GM11168 (cell line): ENCODE results near the gene PDPN.

Experiments
- in situ Hi-C: fragments of 300-500 bp; cut with MboI; formaldehyde crosslinking; loops from one replicate; pipeline ENCODE4 v1.12.0; 2022; ENCODE audit warnings: low sequenced_read_pairs; ENCODE audit not compliant: unreplicated experiment

Gene PDPN

DNA sequence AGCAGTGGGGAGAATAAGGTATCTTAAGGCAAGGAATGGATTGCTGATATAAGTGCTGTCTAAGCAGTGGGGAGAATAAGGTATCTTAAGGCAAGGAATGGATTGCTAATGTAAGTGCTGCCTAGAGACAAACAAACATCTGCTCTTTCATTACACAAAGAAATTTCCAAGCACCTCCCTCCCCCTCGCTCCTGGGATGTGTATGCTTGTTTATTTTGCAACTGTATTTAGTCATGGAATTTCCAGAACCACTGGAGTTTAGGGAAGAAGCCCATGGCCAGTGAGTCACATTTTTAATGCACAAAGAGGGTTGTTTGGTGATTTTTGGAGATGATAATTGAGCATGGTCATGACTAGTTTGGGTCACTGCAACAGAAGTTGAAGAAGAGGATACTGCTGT is 21.5 kb downstream of the PDPN start:
- in situ Hi-C loops: no loop called here

DNA sequence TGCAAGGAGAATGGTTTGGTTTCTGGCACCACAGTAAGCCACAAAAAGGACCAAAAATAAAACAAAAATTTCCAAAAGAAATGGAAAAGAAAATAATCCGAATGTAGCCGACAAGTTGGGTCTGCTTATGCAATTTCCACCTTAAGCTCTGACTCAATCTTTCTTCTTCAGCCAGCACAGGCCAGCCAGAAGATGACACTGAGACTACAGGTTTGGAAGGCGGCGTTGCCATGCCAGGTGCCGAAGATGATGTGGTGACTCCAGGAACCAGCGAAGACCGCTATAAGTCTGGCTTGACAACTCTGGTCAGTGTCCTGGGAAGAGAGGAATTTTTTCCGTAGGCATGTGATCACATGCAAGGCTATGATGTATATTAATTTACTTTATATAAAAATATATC is 23.4 kb downstream of the PDPN start:
- in situ Hi-C loops: no loop called here

DNA sequence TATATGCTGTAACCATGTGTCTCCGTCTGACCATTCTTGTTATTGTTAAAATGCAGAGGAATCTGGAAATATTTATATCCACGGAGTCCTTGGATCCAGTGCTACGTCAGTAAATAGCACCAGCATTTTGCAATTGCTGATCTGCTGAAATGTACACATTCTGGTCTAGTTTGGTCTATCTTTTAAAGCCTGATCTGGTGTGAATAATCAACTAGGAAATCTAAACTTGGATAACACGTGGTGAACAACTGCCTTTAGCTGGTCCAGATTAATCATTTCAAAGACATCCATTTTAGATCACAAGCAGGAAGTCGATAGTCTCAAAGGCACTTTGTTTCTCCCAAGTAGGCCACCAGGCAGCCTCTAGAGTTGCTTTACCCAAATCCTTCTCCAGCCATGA is 32.6 kb downstream of the PDPN start:
- in situ Hi-C loops: no loop called here

DNA sequence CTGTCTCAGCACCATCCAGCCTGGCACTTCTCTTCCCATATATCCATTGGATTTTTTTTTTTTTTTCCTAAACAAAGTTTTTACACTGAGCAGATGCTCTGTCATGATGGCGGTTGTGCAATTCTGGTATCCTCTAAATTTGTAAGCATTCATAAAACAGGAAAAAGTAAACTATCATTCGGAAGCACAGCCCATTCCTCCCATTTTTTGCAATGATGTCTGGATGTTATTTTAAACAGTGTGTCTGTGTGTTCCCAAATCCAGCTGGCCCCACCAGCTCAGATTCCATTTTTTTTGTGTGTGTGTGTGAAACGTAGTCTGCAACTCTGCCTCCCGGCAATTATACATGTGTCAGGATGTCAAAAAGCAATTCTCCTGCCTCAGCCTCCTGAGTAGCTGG is 33.5 kb downstream of the PDPN start:
- in situ Hi-C loops: no loop called here

DNA sequence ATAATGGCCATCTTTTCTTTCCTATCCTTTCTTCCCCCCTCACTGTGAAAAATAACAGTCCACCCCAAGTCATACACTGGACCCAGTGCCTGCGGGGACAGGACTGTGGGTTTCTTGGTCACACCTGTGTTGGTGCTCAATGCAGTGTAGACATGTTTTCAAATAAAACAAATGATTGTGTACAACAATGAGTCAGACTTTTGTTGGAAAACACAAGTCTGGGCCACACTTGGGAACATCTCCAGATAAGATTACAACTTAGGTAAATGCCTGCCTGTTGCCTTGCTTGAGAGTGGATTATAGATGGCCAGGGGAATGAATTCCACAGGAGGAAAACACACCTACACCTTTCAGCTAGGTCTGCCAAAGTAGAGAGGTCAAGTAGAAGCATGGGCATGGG is 34.1 kb downstream of the PDPN start:
- in situ Hi-C loops: no loop called here

DNA sequence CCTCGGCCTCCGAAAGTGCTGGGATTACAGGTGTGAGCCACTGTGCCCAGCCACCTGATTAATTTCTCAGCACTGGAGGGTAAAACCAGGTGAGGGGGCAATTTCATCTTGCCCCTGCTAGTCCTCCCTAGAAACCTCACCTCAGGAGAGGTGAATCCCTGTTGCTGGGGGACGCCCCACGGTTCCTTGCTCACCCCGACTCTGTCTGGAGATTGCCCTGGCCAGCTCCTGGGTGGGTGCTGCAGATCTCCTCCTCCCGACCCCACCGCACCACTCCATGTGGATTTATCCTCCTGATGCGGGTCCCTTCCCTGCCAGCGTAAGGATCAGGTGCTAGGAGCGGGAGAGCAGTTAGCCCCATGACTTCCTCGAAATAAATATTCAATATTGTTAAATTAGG is 34.9 kb downstream of the PDPN start:
- in situ Hi-C loops: no loop called here

DNA sequence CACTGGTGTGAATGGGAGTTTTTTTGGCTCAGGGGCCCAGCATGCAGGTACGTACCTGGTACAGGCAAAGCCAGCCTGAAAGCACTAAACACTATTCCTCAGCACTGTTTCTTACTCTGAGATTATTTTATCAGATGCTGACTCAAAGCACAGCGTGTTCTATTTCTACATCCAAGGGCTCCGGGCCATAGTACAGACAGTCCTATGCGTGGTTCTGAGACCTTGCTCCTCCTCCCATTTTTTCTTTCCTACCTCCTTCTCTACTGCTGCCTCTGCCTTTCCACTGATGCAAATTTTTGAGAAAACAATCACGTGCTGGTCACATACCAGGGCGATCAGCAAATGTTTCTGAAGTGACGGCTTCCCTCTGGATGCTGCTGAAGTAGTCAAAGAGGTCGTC is 36.3 kb downstream of the PDPN start:
- in situ Hi-C loops: no loop called here

DNA sequence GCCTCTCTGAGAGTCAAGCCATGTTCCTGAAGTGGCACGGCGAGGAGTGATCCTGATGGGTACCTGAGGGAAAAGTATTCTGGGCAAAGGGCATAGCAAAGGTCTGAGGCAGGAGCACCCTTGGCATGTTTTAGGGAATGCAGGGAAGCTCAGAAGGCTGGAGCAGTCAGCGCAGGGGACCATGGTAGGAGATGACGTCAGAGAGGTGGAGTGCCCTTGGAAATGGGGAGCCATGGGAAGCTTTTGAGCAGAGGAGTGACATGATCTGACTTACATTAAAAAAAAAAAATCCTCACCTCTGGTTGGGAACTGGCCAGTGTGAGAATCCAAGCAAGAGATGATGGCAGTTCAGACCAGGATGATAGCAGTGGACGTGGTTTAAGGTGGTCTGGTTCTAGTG is 37.2 kb downstream of the PDPN start:
- in situ Hi-C loops: no loop called here

DNA sequence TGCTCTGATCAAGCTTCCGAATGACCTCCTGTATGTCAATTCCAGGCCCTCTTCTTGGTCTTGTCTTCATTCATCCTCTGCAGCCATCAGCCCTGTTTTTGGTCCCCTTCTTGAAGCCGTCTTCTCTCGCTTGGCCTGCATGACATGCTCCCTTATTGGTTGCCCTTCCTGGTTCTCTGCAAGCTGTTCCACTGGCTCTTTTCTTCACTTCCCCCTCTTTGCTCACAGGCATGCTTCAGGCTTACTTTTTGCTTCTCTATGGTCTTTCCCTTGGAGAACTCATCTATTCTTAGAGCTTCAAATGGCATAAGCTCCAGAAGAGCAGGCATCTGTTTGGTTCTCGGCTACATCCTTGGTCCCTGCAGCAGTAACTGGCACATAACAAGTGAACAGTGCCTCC is 38.8 kb downstream of the PDPN start:
- in situ Hi-C loops: no loop called here

DNA sequence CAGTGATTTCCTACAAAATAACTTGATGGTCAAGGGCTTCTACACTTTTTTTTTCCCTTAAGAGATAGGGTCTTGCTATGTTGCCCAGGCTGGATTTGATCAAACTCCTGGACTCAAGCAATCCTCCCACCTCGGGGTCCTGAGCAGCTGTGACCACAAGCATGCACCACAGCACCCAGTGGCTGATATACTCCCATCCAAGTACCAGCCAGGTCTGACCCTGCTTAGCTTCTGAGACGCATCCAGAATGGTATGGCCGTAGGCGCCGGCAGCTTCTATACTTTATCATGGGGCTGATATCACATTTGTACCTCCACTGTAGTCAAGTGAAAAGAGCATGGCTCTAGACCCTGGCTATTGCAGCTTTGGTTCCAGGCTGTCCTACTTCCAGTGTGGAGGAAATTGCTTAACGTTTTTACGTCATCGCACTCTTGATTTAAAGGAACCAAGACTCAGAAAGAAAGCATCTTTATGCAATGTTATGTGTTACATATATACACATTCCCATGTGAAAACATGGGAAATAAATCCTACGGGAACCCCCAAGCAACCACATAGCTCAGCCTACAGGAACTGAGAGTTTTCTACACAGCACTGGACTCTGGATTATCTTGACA is 39.5 kb downstream of the PDPN start:
- in situ Hi-C loops: no loop called here

DNA sequence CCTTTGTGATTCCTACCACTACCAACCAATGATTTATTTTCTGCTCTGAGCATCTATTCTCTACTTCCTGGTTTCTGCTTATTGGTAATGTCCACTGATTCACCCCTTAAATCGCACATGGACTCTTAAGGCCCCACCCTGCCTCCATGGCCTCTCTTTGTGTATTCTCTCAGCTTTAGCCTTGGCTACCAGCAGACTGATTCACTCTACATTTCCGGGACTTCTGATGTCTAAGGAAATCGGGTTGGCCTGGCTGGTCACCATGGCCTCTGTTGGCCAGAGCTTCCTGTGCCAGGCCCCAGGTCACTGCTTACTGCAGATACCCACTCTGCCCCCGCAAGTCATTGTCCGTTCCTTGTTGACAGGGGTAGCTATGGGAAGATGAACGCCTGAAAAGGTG is 40.9 kb downstream of the PDPN start:
- in situ Hi-C loops: no loop called here

DNA sequence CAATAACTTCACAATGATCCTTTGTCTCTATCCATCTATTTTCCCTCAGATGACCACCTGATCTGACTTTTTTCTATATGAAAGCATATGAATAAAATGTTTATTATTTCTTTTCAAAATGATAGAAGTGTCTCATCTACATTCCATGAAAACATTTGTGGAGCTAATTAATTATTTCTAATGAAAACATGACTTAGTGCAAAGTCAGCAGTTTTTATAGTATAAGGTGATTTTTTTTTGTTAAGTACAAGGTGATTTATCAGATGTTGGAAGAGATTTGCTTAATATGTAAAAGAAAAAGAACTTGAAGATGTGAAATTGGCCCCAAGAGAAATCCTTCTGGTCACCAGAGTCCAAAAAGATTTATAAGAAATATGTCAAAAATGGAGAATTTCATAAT is 43.5 kb downstream of the PDPN start:
- in situ Hi-C loops: no loop called here

DNA sequence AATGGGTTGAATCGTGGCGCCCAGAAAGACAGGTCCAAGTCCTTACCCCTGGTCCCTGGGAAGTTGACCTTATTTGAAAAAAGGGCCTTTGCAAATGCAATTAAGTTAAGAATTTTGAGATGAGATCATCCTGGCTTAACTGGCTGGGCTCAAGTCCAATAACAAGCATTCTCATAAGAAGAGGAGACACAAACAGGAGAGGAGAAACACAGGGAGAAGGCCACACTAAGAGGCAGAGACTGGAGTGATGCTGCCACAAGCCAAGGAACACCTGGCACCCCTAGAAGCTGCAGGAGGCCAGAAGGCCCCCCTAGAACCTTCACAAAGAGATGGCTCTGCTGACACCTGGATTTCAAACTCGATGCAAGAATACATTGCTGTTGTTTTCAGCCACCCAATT is 44.6 kb downstream of the PDPN start:
- in situ Hi-C loops: no loop called here

DNA sequence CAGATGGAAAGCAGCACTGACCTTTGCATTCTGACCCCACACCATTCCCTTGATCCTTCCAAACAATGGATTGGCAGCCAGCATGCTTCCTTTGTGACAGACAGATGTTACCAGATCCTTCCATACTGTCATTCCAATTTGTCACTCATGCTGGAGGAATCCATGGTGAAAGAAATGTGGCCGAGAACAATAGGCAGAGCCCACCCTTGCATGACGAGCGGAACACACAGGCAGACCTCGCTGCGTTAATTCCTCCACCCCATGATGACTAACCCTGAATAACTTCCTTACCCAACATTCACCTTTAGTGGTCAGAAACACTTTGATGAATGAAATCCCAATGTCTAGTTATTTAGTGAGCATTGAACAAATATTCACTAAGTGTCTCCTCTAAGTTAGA is 45.1 kb downstream of the PDPN start:
- in situ Hi-C loops: no loop called here

DNA sequence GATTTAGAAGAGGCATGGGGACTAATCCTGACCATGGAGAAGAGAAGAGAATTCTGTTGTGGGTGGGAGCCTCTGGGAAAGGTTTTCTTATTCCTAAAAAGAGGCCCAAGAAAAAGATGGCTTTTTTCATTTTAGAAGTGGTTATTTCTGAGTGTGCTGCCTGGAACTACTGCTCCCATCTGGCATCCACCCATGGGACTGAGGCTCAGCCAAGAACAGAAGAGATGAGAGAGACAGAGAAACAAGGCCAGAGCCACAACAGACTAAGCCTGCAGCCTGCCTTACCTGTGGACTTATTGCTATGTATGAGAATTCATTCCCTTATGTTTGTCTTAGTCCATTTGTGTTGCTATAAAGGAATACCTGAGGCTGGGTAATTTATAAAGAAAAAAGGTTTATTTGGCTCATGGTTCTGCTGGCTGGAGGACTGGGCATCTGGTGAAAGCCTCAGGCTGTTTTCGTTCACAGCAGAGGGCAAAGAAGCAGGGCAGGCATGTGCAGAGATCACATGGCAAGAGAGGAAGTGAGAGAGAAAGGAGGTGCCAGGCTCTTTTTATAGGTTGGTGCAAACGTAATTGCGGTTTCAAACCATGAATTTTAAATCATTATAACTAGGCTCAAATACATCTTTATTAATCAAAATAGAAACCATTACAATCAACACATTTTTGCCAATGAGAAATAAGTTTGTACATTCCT is 58.8 kb downstream of the PDPN start:
- in situ Hi-C loops: no loop called here

DNA sequence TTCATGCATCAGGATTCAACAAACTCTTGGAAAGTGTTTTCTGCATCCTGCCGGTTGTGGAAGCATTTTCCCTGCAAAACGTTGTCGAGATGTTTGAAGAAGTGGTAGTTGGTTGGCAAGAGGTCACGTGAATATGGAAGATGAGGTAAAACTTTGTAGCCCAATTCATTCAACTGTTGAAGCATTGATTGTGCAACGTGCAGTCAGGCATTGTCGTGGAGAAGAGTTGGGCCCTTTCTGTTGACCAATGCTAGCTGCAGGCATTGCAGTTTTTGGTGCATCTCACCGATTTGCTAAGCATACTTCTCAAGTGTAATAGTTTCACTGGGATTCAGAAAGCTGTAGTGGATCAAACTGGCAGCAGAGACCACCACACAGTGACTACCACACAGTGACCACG is 59.4 kb downstream of the PDPN start:
- in situ Hi-C loops: no loop called here

DNA sequence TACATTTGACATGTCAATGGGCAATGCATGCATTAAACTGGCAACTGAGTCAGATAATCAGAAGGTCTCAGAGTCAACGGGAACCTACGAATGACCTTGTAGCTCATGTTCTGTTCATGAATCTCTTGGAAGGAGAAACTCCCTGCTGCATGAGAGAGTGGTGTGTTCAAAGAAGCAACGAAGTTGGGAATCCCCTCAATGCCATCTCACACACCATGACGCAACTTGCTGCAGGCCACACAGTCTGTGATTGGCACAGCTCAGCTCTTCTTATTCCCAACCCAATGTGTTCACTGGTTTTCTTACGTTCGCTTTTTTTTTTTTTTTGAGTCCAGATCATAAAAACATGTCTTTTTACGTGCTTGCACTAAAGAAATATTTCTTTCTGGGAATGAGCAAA is 62.9 kb downstream of the PDPN start:
- in situ Hi-C loops: no loop called here

DNA sequence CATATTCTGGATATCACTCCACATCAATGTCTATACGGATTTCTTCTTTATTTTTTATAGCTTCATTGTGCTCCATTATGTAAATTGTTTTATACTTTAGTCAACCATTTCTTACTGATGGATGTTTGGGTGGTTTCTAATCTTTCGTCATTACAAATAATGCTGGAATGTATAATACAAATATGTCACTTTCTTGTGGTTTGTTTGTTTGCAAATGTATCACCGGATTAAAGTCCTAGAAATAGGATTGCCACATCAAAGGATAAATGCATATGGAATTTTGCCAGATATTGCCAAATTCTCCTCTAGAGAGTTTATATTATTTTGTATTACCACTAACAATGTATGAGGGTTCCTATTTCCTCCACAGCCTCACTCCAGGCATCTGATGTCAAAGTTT is 67.6 kb downstream of the PDPN start:
- in situ Hi-C loops: loop anchor here (25.0 kb wide), 1 partner anchor 311 kb away; no protein-coding TSS in a partner anchor

DNA sequence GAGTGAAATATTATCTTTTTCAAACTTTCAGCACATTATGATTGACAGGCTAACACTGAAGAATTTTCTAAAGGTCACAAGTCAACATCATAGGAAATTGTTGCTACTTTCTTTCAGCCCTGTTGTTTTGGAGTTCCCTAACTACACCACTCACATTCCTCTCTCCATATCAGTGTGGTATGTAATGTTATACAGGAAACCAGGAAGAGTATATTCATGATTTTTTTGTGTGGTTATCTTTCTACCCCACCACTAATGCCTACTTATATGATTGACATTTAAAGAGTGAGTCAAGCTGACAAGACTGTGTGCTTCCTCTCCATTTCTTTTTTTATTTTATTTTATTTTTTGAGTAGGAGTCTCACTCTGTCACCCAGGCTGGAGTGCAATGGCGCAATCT is 68.6 kb downstream of the PDPN start:
- in situ Hi-C loops: loop anchor here (25.0 kb wide), 1 partner anchor 310 kb away; no protein-coding TSS in a partner anchor

DNA sequence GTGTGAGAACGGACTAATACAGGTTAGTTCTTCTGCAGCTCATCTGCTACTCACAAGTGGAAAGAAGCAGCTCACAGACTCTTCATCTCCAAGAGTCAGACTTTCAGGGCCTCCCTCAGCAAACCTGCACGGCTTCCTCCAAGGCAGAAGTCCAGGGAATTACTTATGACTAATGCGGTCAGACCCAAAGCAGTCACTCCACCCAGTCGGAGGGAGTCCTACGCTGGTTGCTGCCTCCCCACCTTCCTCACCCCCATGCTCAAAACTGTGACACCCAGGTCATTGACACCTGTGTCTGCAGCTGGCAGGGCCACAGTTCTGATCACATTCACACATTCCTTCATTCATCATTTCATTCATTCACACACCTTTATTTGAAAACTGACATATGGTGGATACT is 77.9 kb downstream of the PDPN start:
- in situ Hi-C loops: loop anchor here (10.0 to 25.0 kb wide), 2 partner anchors 143 to 301 kb away; no protein-coding TSS in a partner anchor

DNA sequence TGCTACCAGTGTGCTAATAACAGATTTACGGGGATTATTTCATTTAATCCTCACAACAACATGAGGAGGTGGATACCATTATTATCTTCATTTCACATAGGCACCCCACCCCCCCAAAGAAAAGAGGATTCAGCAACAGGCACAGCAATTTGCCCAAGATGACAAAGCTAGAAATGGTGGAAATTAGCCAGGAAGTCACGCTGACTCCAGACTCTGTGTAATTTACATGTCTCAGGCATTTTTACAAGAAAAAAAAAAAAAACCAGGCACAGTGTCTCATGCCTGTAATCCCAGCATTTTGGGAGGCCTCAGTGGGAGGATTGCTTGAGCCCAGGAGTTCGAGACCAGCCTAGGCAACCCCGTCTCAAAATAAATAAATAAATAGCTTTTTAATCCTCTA is 78.9 kb downstream of the PDPN start:
- in situ Hi-C loops: loop anchor here (10.0 to 25.0 kb wide), 2 partner anchors 142 to 300 kb away; no protein-coding TSS in a partner anchor

DNA sequence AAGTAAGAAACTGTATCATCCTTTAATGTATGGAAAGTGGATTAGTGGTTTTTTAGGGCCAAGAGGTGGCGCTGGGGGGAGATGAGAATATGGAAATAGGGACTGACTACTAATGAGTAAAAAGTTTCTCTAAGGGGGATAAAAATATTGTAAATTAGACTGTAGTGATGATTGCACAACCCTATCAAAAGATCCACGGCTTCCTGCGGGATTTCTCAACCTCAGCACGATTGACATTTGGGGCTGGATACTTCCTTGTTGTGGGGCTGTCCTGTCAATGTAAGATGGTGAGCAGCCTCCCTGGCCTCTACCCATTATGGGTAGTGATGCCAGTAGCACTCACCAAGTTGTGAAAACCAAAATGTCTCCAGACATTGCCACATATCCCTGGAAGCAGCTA is 80.3 kb downstream of the PDPN start:
- in situ Hi-C loops: loop anchor here (10.0 to 25.0 kb wide), 2 partner anchors 141 to 298 kb away; no protein-coding TSS in a partner anchor
